BJ (cell line): ENCODE measurements around the gene MBTPS1. TPM values are rescaled to one million over a fixed set of nuclear protein-coding genes. Genes with fewer than 3 reads are reported as not detected.

Experiments used
- CTCF ChIA-PET: fragments of 350-600 bp; formaldehyde crosslinking; extraction: SDS; loops from one replicate; lab custom pipeline; 2021; ENCODE audit warnings: antibody characterized with exemption, inconsistent platforms; lab: Yijun Ruan, JAX
- POLR2A ChIA-PET: fragments of 300-600 bp; sonication (Branson Sonifier 250); formaldehyde crosslinking; extraction: SDS; loops from one replicate; lab custom pipeline; 2021; ENCODE audit warnings: antibody characterized with exemption; lab: Charles Lee
- DNase-seq: peaks from one replicate; pipeline ENCODE4 v3.0.0-alpha.2; 2011; ENCODE audit warnings: low read depth
- H3K27me3 ChIP-seq: 2 replicates; pipeline ENCODE4 v1.6.0; 2011; ENCODE audit warnings: low read length; ENCODE audit not compliant: control insufficient read depth, insufficient read depth
- H3K36me3 ChIP-seq: 2 replicates; pipeline ENCODE4 v1.5.1; 2011; ENCODE audit warnings: low read length; ENCODE audit not compliant: control insufficient read depth, insufficient read depth
- H3K4me3 ChIP-seq: 2 replicates; pipeline ENCODE4 v1.5.1; 2011; ENCODE audit warnings: low read depth, mild to moderate bottlenecking, control low read depth, low read length
- polyA plus RNA-seq: library from polyadenylated mRNA; depleted of rRNA; stranded (reverse); fragments of >200 nt; gene quantifications from 2 replicates; pipeline ENCODE4 v1.2.3, GENCODE V29; 2011
- TF ChIP-seq, protein P1 (sequence below): IDR thresholded peaks from 2 replicates; pipeline ENCODE4 v1.5.1; 2011; ENCODE audit warnings: low read depth, mild to moderate bottlenecking, control low read depth, inconsistent platforms, low read length, moderate library complexity; ENCODE audit not compliant: insufficient read depth

Gene MBTPS1
- polyA plus RNA-seq, 1 experiment = 72.6 TPM

DNA sequence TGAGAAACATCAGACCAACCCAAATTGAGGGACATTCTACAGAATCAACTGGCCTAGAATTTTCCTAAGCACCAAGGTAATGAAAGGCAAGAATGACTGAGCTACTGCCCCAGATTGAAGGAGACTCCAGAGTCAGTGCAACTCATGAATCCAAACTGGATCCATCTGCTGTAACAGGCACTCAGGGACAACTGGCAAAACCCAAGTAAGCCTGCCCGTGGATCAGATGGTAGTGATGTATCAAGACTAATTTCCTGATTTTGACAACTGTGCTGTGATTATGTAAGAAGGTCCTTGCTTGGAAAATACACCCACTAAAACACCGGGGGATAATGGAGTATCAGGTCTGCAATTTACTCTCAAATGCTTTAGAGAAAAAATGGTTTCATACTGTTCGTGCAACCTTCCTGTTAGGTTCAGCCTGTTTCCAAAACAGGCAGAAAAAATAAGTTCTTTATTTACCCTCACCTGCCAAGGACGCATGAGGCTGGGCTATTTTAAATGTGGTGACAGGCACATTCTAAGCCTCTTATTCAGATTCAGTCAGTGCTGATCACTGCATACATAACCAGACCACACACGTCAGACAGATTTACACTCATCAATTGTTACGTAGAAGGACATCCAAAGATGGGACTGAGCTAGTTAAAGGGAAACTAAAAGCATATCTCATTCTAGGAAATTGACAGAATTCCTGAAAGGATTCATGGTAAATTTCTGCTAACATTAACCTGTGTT is 7.0 kb downstream of the MBTPS1 start:
- ChIA-PET CTCF (no interaction called here), POLR2A (no interaction called here)
- DNase-seq = no peak
- TF ChIP-seq, protein P1, sequence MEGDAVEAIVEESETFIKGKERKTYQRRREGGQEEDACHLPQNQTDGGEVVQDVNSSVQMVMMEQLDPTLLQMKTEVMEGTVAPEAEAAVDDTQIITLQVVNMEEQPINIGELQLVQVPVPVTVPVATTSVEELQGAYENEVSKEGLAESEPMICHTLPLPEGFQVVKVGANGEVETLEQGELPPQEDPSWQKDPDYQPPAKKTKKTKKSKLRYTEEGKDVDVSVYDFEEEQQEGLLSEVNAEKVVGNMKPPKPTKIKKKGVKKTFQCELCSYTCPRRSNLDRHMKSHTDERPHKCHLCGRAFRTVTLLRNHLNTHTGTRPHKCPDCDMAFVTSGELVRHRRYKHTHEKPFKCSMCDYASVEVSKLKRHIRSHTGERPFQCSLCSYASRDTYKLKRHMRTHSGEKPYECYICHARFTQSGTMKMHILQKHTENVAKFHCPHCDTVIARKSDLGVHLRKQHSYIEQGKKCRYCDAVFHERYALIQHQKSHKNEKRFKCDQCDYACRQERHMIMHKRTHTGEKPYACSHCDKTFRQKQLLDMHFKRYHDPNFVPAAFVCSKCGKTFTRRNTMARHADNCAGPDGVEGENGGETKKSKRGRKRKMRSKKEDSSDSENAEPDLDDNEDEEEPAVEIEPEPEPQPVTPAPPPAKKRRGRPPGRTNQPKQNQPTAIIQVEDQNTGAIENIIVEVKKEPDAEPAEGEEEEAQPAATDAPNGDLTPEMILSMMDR = no peak
- Histone ChIP-seq H3K36me3 (peaks cover 2% of the 10 kb centered on the region), H3K4me3 (no peak overlapping the region), H3K27me3 (no peaks in the 10 kb centered on the region)

DNA sequence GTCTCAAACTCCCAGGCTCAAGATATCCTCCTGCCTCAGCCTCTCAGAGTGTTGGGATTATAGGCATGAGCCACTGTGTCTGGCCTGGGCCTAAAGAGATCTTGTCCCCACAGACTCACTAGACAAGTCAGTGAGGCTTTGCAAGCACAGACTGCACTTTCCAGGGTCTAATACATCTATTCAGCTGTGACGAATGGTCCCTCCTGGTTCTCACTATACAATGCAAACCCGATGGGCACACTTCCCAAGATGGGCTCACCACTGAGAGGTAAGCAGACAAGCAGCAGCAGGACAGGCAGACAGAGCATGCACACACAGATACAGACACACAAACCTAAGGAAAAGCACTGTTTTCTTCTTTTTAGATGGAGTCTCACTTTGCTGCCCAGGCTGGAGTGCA is 8.8 kb downstream of the MBTPS1 start:
- ChIA-PET POLR2A (no interaction called here), CTCF (no interaction called here)
- Histone ChIP-seq H3K36me3 (peaks cover 2% of the 10 kb centered on the region), H3K4me3 (no peak overlapping the region), H3K27me3 (no peaks in the 10 kb centered on the region)
- TF ChIP-seq, protein P1 = no peak
- no peak for DNase-seq

DNA sequence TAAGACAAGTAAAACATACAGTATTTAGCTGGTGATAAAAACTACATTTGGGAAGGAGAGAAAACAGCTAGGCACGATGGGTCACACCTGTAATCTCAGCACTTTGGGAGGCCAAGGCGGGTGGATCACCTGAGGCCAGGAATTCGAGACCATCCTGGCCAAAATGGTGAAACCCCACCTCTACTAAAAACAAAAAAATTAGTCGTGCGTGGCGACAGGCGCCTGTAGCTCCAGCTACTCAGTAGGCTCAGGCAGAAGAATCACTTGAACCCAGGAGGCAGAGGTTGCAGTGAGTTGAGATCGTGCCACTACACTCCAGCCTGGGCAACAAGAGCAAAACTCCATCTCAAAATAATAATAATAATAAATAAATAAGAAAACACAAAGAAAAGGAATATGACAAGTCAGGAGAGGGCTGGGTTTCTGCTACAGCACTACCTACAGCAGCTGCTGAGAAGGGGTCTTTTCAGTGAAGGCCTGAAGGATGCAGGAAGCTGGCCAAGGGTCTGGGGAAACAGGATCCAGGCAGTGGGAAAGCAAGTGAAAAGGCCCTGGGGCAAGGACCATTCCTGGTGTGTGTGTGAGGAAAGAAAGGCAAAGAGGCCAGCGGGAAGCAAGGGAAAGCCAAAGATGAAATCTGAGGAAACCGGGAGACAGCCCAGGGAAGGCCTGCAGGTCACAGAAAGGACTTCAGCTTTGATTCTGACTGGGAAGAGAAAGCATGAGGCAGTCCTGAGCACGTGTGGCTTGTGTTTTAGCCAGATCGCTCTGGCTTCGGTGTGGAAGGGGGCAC is 10.6 kb downstream of the MBTPS1 start:
- Histone ChIP-seq H3K36me3 (peaks cover 2% of the 10 kb centered on the region), H3K4me3 (no peak overlapping the region), H3K27me3 (no peaks in the 10 kb centered on the region)
- no peak for DNase-seq
- TF ChIP-seq, protein P1 = no peak
- ChIA-PET POLR2A (no interaction called here), CTCF (no interaction called here)

GRCh38 chr16:84105301-84105815 is 11.4 kb downstream of the MBTPS1 start:
- no peak for DNase-seq
- H3K4me3 ChIP-seq = no peak overlapping the region
- TF ChIP-seq, protein P1 = no peak
- H3K27me3 ChIP-seq = no peaks in the 10 kb centered on the region
- ChIA-PET POLR2A (no interaction called here), CTCF (interaction anchor here (1.0 kb wide), 1 partner anchor 34 kb away, joined by 3 read pairs; no protein-coding TSS in a partner anchor)
- peaks cover 2% of the 10 kb centered on the region; the same call in 1 of the 2 replicates for H3K36me3 ChIP-seq

GRCh38 chr16:84104231-84104630 is 12.5 kb downstream of the MBTPS1 start:
- no peak for DNase-seq
- Histone ChIP-seq H3K36me3 (peaks cover 2% of the 10 kb centered on the region; the same call in 1 of the 2 replicates), H3K27me3 (no peaks in the 10 kb centered on the region), H3K4me3 (no peak overlapping the region)
- POLR2A ChIA-PET = no interaction called here
- TF ChIP-seq, protein P1 = no peak
- CTCF ChIA-PET = interaction anchor here (0.6 kb wide), 1 partner anchor 20 kb away, joined by 3 read pairs; no protein-coding TSS in a partner anchor
